Fibroblast of lung (primary cell): ENCODE results near the gene TNFAIP2. TPM values are rescaled to one million over a fixed set of nuclear protein-coding genes. Genes with fewer than 3 reads are reported as not detected.
"Not testable (repeated sequence)": the region's sequence is repeated elsewhere in the genome, so short reads cannot be mapped to it uniquely, and the experiment has no call there.

Experiments
- DNase-seq, 2 donors: peaks; one replicate each; pipeline versions ENCODE4 v3.0.0 to v3.0.0-alpha.2; 2010; ENCODE audit warnings: low read depth in 2 of 2
- H2AFZ ChIP-seq: 2 replicates; pipeline ENCODE4 v1.5.1; 2012; ENCODE audit warnings: low read length, control low read depth, inconsistent platforms
- H3K27ac ChIP-seq: 2 replicates; pipeline ENCODE4 v1.5.1; 2011; ENCODE audit warnings: low read length, control low read depth; ENCODE audit not compliant: insufficient read depth
- H3K27me3 ChIP-seq: 2 replicates; pipeline ENCODE4 v1.5.1; 2011; ENCODE audit warnings: mild to moderate bottlenecking, low read length; ENCODE audit not compliant: control insufficient read depth, insufficient read depth
- H3K36me3 ChIP-seq: 2 replicates; pipeline ENCODE4 v1.5.1; 2011; ENCODE audit warnings: low read length; ENCODE audit not compliant: control insufficient read depth, insufficient read depth
- H3K4me1 ChIP-seq: 2 replicates; pipeline ENCODE4 v1.5.1; 2011; ENCODE audit warnings: low read length; ENCODE audit not compliant: control insufficient read depth, insufficient read depth; ENCODE audit errors: extremely low read depth
- H3K4me2 ChIP-seq: 2 replicates; pipeline ENCODE4 v1.5.1; 2011; ENCODE audit warnings: low read length, control low read depth; ENCODE audit not compliant: insufficient read depth; ENCODE audit errors: extremely low read depth
- H3K4me3 ChIP-seq, 4 experiments: fragments of 200-600 bp in 1 of 4; sonication (generic) in 1 of 4; replicated peaks in 1 of 4; 2 replicates each; pipeline ENCODE4 v1.5.1; 2011 to 2016; ENCODE audit warnings: low read length in 4 of 4, low read depth in 3 of 4, mild to moderate bottlenecking in 3 of 4, control low read depth in 2 of 4, inconsistent platforms in 1 of 4, mixed read lengths in 1 of 4; ENCODE audit not compliant: insufficient read depth in 1 of 4; ENCODE audit errors: control extremely low read depth in 1 of 4
- H3K79me2 ChIP-seq: 2 replicates; pipeline ENCODE4 v1.5.1; 2012; ENCODE audit warnings: mild to moderate bottlenecking, low read length, inconsistent platforms; ENCODE audit not compliant: control insufficient read depth, insufficient read depth
- H3K9ac ChIP-seq: 2 replicates; pipeline ENCODE4 v1.5.1; 2011; ENCODE audit warnings: mild to moderate bottlenecking, low read length, control low read depth; ENCODE audit not compliant: insufficient read depth
- H3K9me3 ChIP-seq: 2 replicates; pipeline ENCODE4 v1.5.1; 2012; ENCODE audit warnings: low read depth, low read length; ENCODE audit not compliant: control insufficient read depth, insufficient read depth
- H4K20me1 ChIP-seq: 2 replicates; pipeline ENCODE4 v1.5.1; 2011; ENCODE audit warnings: low read length; ENCODE audit not compliant: control insufficient read depth, insufficient read depth; ENCODE audit errors: extremely low read depth
- EZH2 ChIP-seq: IDR thresholded peaks from 2 replicates; pipeline ENCODE4 v1.5.1; 2012; ENCODE audit warnings: low read length, control low read depth, mild to moderate bottlenecking; ENCODE audit errors: missing control alignments
- polyA plus RNA-seq, 2 donors: library from polyadenylated mRNA; depleted of rRNA in 1 of 2; stranded (reverse) in 1 of 2; unstranded in 1 of 2; fragments of >200 nt; gene quantifications; 2 replicates each; pipeline ENCODE4 v1.2.1, GENCODE V29; 2011 to 2012; ENCODE audit warnings: missing spikeins in 1 of 2
- total RNA-seq: library from RNA; depleted of rRNA; stranded (reverse); fragments of >200 nt; gene quantifications from 2 replicates; pipeline ENCODE4 v1.2.1, GENCODE V29; 2014
- TF ChIP-seq, protein P1 (sequence below), 2 donors: IDR thresholded peaks in 1 of 2; conservative IDR thresholded peaks in 1 of 2; 1 replicate in 1 of 2; 2 replicates in 1 of 2; pipeline ENCODE4 v1.5.1; 2011 to 2012; ENCODE audit warnings: low read length in 2 of 2, control low read depth in 1 of 2, inconsistent platforms in 1 of 2, low read depth in 1 of 2, mild to moderate bottlenecking in 1 of 2

The TNFAIP2 gene
- total and polyA plus RNA-seq, 2 donors (not counting 1 experiment from before 2014, with no cell fraction given), result 71.5 to 139 TPM

DNA sequence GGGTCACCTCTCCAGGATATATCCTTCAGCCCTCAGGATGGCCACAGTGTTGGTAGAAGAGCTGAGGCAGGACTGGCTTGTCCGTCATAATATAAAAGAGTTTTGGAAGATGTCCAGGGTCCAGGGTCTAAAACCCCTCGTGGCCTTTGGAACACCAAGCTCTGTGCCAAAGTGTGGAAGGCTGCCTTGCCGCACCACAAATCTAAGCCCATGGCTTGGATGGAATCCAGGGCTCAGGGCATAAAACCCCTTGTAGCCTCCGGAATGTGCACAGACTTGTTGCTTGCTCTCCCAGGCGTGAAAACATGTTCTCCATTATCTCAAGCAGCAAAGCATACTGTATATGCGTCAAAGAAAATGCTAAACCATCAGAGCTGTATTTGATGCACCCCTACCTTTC, 46.7 kb downstream of the TNFAIP2 start:
- TF ChIP-seq, protein P1, sequence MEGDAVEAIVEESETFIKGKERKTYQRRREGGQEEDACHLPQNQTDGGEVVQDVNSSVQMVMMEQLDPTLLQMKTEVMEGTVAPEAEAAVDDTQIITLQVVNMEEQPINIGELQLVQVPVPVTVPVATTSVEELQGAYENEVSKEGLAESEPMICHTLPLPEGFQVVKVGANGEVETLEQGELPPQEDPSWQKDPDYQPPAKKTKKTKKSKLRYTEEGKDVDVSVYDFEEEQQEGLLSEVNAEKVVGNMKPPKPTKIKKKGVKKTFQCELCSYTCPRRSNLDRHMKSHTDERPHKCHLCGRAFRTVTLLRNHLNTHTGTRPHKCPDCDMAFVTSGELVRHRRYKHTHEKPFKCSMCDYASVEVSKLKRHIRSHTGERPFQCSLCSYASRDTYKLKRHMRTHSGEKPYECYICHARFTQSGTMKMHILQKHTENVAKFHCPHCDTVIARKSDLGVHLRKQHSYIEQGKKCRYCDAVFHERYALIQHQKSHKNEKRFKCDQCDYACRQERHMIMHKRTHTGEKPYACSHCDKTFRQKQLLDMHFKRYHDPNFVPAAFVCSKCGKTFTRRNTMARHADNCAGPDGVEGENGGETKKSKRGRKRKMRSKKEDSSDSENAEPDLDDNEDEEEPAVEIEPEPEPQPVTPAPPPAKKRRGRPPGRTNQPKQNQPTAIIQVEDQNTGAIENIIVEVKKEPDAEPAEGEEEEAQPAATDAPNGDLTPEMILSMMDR (conservative IDR thresholded peaks at IDR 0.05 in 1 of 2, IDR thresholded peaks at IDR 0.05 in 1 of 2; ENCODE audit: low read depth in 1 of 2, low read length in 2 of 2), result no peak
- no peak for TF ChIP-seq EZH2
- Histone ChIP-seq H3K27ac (no peak overlapping the region), H2AFZ (no peak overlapping the region), H3K79me2 (no peaks in the 10 kb centered on the region), H3K4me1 (no peaks in the 10 kb centered on the region), H3K4me3 (no peak overlapping the region), H4K20me1 (no peaks in the 10 kb centered on the region), H3K4me2 (no peak overlapping the region), H3K27me3 (peaks cover 12% of the 10 kb centered on the region), H3K9ac (no peak overlapping the region), H3K9me3 (no peaks in the 10 kb centered on the region), H3K36me3 (no peaks in the 10 kb centered on the region)
- no peak for DNase-seq

DNA sequence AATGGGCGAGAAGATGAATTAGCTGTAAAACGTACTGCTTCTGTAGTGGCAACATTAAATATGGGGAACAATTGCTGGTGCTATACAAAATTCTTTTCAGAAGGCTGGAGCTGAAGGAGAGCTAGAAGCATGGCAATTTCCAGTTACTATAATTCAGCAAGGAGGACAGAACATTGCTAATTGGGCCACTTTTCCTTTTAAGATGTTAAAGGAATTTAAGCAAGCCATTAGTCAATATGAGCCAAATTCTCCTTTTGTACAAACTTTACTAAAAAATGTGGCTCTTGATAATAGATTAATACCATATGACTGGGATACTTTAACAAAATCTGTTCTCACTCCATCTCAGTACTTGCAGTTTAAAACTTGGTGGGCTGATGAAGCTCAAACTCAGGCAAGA, 47.9 kb downstream of the TNFAIP2 start:
- not testable (repeated sequence) for H2AFZ ChIP-seq, H3K9ac ChIP-seq, H3K9me3 ChIP-seq, H3K4me2 ChIP-seq, H3K79me2 ChIP-seq, H3K36me3 ChIP-seq, H3K27ac ChIP-seq, H3K4me1 ChIP-seq, H4K20me1 ChIP-seq, H3K27me3 ChIP-seq, H3K4me3 ChIP-seq, DNase-seq

DNA sequence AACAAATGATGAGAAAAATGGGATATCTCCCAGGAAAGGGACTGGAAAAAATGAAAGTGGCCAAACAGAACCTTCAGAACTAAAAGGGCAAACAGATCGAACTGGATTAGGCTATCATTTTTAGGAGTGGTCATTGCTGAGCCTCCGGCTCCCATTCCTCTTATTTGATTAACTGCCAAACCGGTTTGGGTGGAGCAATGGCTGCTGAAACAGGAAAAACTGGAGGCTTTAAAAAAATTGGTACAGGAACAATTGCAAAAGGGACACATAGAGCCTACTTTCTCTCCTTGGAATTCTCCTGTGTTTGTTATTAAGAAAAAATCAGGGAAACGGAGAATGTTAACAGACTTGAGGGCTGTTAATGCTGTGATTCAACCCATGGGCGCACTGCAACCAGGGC, 49.7 kb downstream of the TNFAIP2 start:
- H3K4me1 ChIP-seq, result no peaks in the 10 kb centered on the region
- TF ChIP-seq, protein P1 (conservative IDR thresholded peaks at IDR 0.05 in 1 of 2, IDR thresholded peaks at IDR 0.05 in 1 of 2; ENCODE audit: low read depth in 1 of 2, low read length in 2 of 2), result no peak
- TF ChIP-seq EZH2, result no peak

DNA sequence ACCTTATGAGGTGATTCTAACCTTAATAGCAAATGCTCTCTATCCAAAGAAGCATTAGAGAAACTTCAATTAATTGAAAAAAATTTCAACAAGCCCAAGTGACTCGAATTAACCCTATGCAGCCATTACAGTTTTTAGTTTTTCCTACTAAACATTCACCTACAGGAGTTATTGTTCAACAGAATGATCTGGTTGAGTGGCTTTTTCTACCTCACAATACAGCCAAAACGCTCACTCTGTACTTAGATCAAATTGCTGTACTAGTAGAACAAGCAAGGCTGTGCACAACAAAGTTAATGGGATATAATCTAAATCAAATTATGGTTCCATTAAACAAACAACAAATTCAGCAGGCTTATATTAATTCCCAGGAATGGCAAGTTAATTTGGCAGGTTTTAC, 50.6 kb downstream of the TNFAIP2 start:
- not testable (repeated sequence) for H3K9me3 ChIP-seq, H3K27ac ChIP-seq, H3K4me3 ChIP-seq, H3K36me3 ChIP-seq, H3K4me2 ChIP-seq, H4K20me1 ChIP-seq, H3K79me2 ChIP-seq, DNase-seq, H2AFZ ChIP-seq, H3K9ac ChIP-seq, H3K27me3 ChIP-seq, H3K4me1 ChIP-seq

More for the DNA sequence above, 49.7 kb downstream of the TNFAIP2 start:
- Histone ChIP-seq H3K4me2 (no peak overlapping the region), H3K9ac (no peak overlapping the region), H3K27ac (no peak overlapping the region), H2AFZ (no peak overlapping the region), H3K9me3 (no peaks in the 10 kb centered on the region), H4K20me1 (no peaks in the 10 kb centered on the region), H3K79me2 (no peaks in the 10 kb centered on the region), H3K27me3 (peaks cover 7% of the 10 kb centered on the region), H3K4me3 (no peak overlapping the region), H3K36me3 (no peaks in the 10 kb centered on the region)
- no peak for DNase-seq

DNA sequence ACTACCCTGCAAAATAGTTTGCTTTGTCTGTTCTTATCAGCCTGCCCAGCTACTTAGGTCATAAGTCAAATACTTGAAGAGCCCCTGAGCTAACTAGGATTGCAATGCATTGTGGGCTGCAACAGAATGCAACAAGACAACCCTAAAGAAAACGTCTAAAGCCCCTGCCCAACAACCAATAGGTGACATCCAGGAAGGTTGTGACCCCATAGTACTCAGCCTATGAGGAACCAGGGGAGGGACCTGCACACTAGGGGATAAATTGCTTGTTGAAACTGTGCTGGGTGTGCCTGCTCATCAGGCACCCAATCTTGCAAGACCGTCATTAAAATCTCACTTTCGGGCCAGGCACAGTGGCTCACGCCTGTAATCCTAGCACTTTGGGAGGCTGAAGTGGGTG, 52.9 kb downstream of the TNFAIP2 start:
- not testable (repeated sequence) for H4K20me1 ChIP-seq, H3K36me3 ChIP-seq, H3K27me3 ChIP-seq, H3K4me1 ChIP-seq, H3K4me3 ChIP-seq, H3K9ac ChIP-seq, H3K27ac ChIP-seq, H2AFZ ChIP-seq, H3K9me3 ChIP-seq, H3K79me2 ChIP-seq, DNase-seq, H3K4me2 ChIP-seq
